Neural cell (in vitro differentiated cells): ENCODE data around the gene LPP. TPM values are rescaled to one million over a fixed set of nuclear protein-coding genes. Genes with fewer than 3 reads are reported as not detected.

Experiments
- H2AFZ ChIP-seq: fragments of 200-600, 300-800 bp; sonication (generic), shearing (Covaris generic); 2 replicates; pipeline ENCODE4 v1.6.0; 2014; ENCODE audit warnings: low read depth, mild to moderate bottlenecking, antibody characterized with exemption, low read length, moderate library complexity
- H3F3A ChIP-seq: fragments of 200-600 bp; shearing (Covaris generic); 2 replicates; pipeline ENCODE4 v1.6.1; 2016; ENCODE audit warnings: mild to moderate bottlenecking, moderate library complexity, mixed read lengths, antibody characterized with exemption, low read length; ENCODE audit not compliant: insufficient read depth, poor library complexity, severe bottlenecking
- H3K27ac ChIP-seq: fragments of 200-600, 300-800 bp; sonication (generic), shearing (Covaris generic); 2 replicates; pipeline ENCODE4 v1.5.1; 2014; ENCODE audit warnings: mild to moderate bottlenecking, low read length, moderate library complexity
- H3K27me3 ChIP-seq: fragments of 300-800, 200-600 bp; sonication (generic), shearing (Covaris generic); 2 replicates; pipeline ENCODE4 v1.6.0; 2014; ENCODE audit warnings: mild to moderate bottlenecking, low read depth, low read length, moderate library complexity; ENCODE audit not compliant: insufficient read depth
- H3K36me3 ChIP-seq: fragments of 300-800, 200-600 bp; sonication (generic), shearing (Covaris generic); 2 replicates; pipeline ENCODE4 v1.5.1; 2014; ENCODE audit warnings: mild to moderate bottlenecking, antibody characterized with exemption, low read length, moderate library complexity; ENCODE audit not compliant: insufficient read depth
- H3K4me2 ChIP-seq: fragments of 300-800, 200-600 bp; sonication (generic), shearing (Covaris generic); 2 replicates; pipeline ENCODE4 v1.6.0; 2014; ENCODE audit warnings: mild to moderate bottlenecking, low read length
- H3K4me3 ChIP-seq: fragments of 300-800, 200-600 bp; sonication (generic), shearing (Covaris generic); 2 replicates; pipeline ENCODE4 v1.5.1; 2014; ENCODE audit warnings: mild to moderate bottlenecking, low read length, moderate library complexity
- H3K79me2 ChIP-seq: fragments of 200-600 bp; shearing (Covaris generic); replicated peaks from 2 replicates; pipeline ENCODE4 v1.6.0; 2014; ENCODE audit warnings: mild to moderate bottlenecking, low read length, moderate library complexity; ENCODE audit not compliant: insufficient read depth
- H3K9ac ChIP-seq: fragments of 300-800, 200-600 bp; sonication (generic), shearing (Covaris generic); 2 replicates; pipeline ENCODE4 v1.6.1; 2016; ENCODE audit warnings: mild to moderate bottlenecking, low read length, mixed read lengths
- H3K9me2 ChIP-seq: fragments of 200-600 bp; shearing (Covaris generic); 2 replicates; pipeline ENCODE4 v1.6.1; 2016; ENCODE audit warnings: mild to moderate bottlenecking, low read length, mixed read lengths; ENCODE audit not compliant: insufficient read depth
- H3K9me3 ChIP-seq: fragments of 200-600, 300-800 bp; sonication (generic), shearing (Covaris generic); 2 replicates; pipeline ENCODE4 v1.6.1; 2016; ENCODE audit warnings: mild to moderate bottlenecking, mixed run types, low read length, moderate library complexity, mixed read lengths
- H4K20me1 ChIP-seq: fragments of 200-600 bp; shearing (Covaris generic); 2 replicates; pipeline ENCODE4 v1.6.1; 2016; ENCODE audit warnings: mild to moderate bottlenecking, mixed run types; ENCODE audit not compliant: insufficient read depth
- CTCF ChIP-seq: fragments of 450-650 bp; IDR thresholded peaks from 2 replicates; pipeline ENCODE4 v1.5.1; 2014; ENCODE audit warnings: antibody characterized with exemption, mild to moderate bottlenecking, moderate library complexity; ENCODE audit not compliant: poor library complexity, severe bottlenecking
- EP300 ChIP-seq: fragments of 450-650 bp; conservative IDR thresholded peaks from 2 replicates; pipeline ENCODE4 v1.6.1; 2014; ENCODE audit warnings: antibody characterized with exemption, mild to moderate bottlenecking, moderate library complexity; ENCODE audit not compliant: poor library complexity, severe bottlenecking
- EZH2 ChIP-seq: fragments of 200-600, 300-800 bp; shearing (Covaris generic), sonication (generic); IDR thresholded peaks from 2 replicates; pipeline ENCODE4 v1.6.1; 2014; ENCODE audit warnings: antibody characterized with exemption, low read length, borderline replicate concordance, mild to moderate bottlenecking; ENCODE audit not compliant: insufficient read depth, poor library complexity, severe bottlenecking
- MXI1 ChIP-seq: fragments of 450-650 bp; conservative IDR thresholded peaks from 2 replicates; pipeline ENCODE4 v1.6.1; 2014; ENCODE audit warnings: antibody characterized with exemption, mild to moderate bottlenecking; ENCODE audit not compliant: poor library complexity, severe bottlenecking
- POLR2AphosphoS5 ChIP-seq: IDR thresholded peaks from 2 replicates; pipeline ENCODE4 v1.6.1; 2012
- RAD21 ChIP-seq: fragments of 450-650 bp; conservative IDR thresholded peaks from 2 replicates; pipeline ENCODE4 v1.6.1; 2014; ENCODE audit warnings: antibody characterized with exemption, mild to moderate bottlenecking, moderate library complexity
- REST ChIP-seq: IDR thresholded peaks from 2 replicates; pipeline ENCODE4 v1.6.1; 2012; ENCODE audit warnings: borderline replicate concordance
- SMC3 ChIP-seq: fragments of 450-650 bp; conservative IDR thresholded peaks from 2 replicates; pipeline ENCODE4 v1.6.1; 2014; ENCODE audit warnings: antibody characterized with exemption, mild to moderate bottlenecking, moderate library complexity; ENCODE audit not compliant: poor library complexity
- TAF1 ChIP-seq: IDR thresholded peaks from 2 replicates; pipeline ENCODE4 v1.6.1; 2012; ENCODE audit warnings: low read depth
- polyA plus RNA-seq: library from polyadenylated mRNA; depleted of rRNA; stranded (reverse); fragments of >200 nt; gene quantifications from 2 replicates; pipeline ENCODE4 v1.2.3, GENCODE V29; 2014

Gene LPP
- polyA plus RNA-seq, 1 donor from 2014 or later = 3.0 TPM

- Histone ChIP-seq H3K4me3 (no peak overlapping the region), H3K27ac (no peak overlapping the region), H3K27me3 (no peaks in the 10 kb centered on the region), H3K9me2 (no peaks in the 10 kb centered on the region), H4K20me1 (no peaks in the 10 kb centered on the region), H3K4me2 (no peak overlapping the region), H2AFZ (no peak overlapping the region), H3K36me3 (no peaks in the 10 kb centered on the region), H3K79me2 (no peaks in the 10 kb centered on the region), H3F3A (no peaks in the 10 kb centered on the region), H3K9ac (no peak overlapping the region), H3K9me3 (no peaks in the 10 kb centered on the region)
- TF ChIP-seq EP300 (no peak), SMC3 (no peak), TAF1 (no peak), MXI1 (no peak), POLR2AphosphoS5 (no peak), EZH2 (no peak), CTCF (no peak), RAD21 (no peak), REST (no peak)
Observed at GRCh38 chr3:188305220-188305619, 151.3 kb downstream of the LPP start.

GRCh38 chr3:188306435-188307005, 152.6 kb downstream of the LPP start:
- Histone ChIP-seq H3K27ac (no peak overlapping the region), H3K9me3 (no peaks in the 10 kb centered on the region), H3K4me2 (no peak overlapping the region), H3K27me3 (no peaks in the 10 kb centered on the region), H3F3A (no peaks in the 10 kb centered on the region), H3K4me3 (no peak overlapping the region), H4K20me1 (no peaks in the 10 kb centered on the region), H3K79me2 (no peaks in the 10 kb centered on the region), H3K9me2 (no peaks in the 10 kb centered on the region), H3K36me3 (no peaks in the 10 kb centered on the region), H3K9ac (no peak overlapping the region), H2AFZ (no peak overlapping the region)
- TF ChIP-seq REST (no peak), MXI1 (no peak), EZH2 (no peak), TAF1 (no peak), CTCF (no peak), SMC3 (no peak), POLR2AphosphoS5 (no peak)
